Dermis microvascular lymphatic vessel endothelial cell (primary cell): ENCODE results near the gene RSBN1. TPM values are rescaled to one million over a fixed set of nuclear protein-coding genes. Genes with fewer than 3 reads are reported as not detected.
"Not testable (repeated sequence)": the region's sequence is repeated elsewhere in the genome, so short reads cannot be mapped to it uniquely, and the experiment has no call there.

ENCODE experiments used
- DNase-seq, 2 donors: peaks; one replicate each; pipeline versions ENCODE4 v3.0.0 to v3.0.0-alpha.2; 2010; ENCODE audit warnings: low read depth in 2 of 2
- total RNA-seq: library from RNA; depleted of rRNA; stranded (reverse); fragments of >200 nt; gene quantifications from 2 replicates; pipeline ENCODE4 v1.2.1, GENCODE V29; 2014

RSBN1 gene
- total RNA-seq, 1 donor from 2014 or later = 9.8 TPM

- no peak for DNase-seq
Measured at GRCh38 chr1:113745425-113745824, 66.9 kb downstream of the RSBN1 start.

GRCh38 chr1:113744114-113744513 lies 68.2 kb downstream of the RSBN1 start:
- no peak for DNase-seq

- DNase-seq = no peak
Measured at GRCh38 chr1:113742515-113742914, 69.8 kb downstream of the RSBN1 start.

- DNase-seq = no peak
Measured at GRCh38 chr1:113734357-113735055, 77.8 kb downstream of the RSBN1 start.

GRCh38 chr1:113732802-113733201 lies 79.5 kb downstream of the RSBN1 start:
- no peak for DNase-seq

- no peak for DNase-seq
Measured at GRCh38 chr1:113721010-113721409, 91.3 kb downstream of the RSBN1 start.

- not testable (repeated sequence) for DNase-seq
Measured at GRCh38 chr1:113718621-113719020, 93.7 kb downstream of the RSBN1 start.

- not testable (repeated sequence) for DNase-seq
Measured at GRCh38 chr1:113717506-113717905, 94.8 kb downstream of the RSBN1 start.

GRCh38 chr1:113714606-113715269 lies 97.5 kb downstream of the RSBN1 start:
- no peak for DNase-seq

Other genes with a start within 250 kb of the RSBN1 start
- gene PHTF1, start 53.0 kb downstream of the RSBN1 start, total RNA-seq = 31.8 and 32.5 TPM in 2 replicates
- gene PTPN22, start 59.2 kb upstream of the RSBN1 start, total RNA-seq = under 0.01 and 0.26 TPM in 2 replicates
- 0.13 TPM in 2 replicates for gene BCL2L15, start 75.1 kb upstream of the RSBN1 start, total RNA-seq
- gene AP4B1, start 92.3 kb upstream of the RSBN1 start, total RNA-seq = 15.3 and 16.8 TPM in 2 replicates
- 1.8 and 2.5 TPM in 2 replicates for gene DCLRE1B, start 92.8 kb upstream of the RSBN1 start, total RNA-seq
- gene HIPK1, start 116.8 kb upstream of the RSBN1 start, total RNA-seq = 27.6 and 38.2 TPM in 2 replicates
- gene OLFML3, start 167.0 kb upstream of the RSBN1 start, total RNA-seq = 7.2 and 14.8 TPM in 2 replicates